Smooth muscle cell (in vitro differentiated cells): Measurements from ENCODE around the gene SFXN5. TPM values are rescaled to one million over a fixed set of nuclear protein-coding genes. Genes with fewer than 3 reads are reported as not detected.

Experiments used
- DNase-seq: peaks from one replicate; lab custom pipeline; 2025; ENCODE audit not compliant: unreplicated experiment; lab: John Stamatoyannopoulos, UW
- H2AFZ ChIP-seq: fragments of 200-600 bp; sonication (generic); 2 replicates; pipeline ENCODE4 v1.6.0; 2016; ENCODE audit warnings: antibody characterized with exemption, low read depth, mild to moderate bottlenecking
- H3F3A ChIP-seq: fragments of 200-600 bp; sonication (generic); 2 replicates; pipeline ENCODE4 v1.6.0; 2017; ENCODE audit warnings: antibody characterized with exemption, low read depth
- H3K27ac ChIP-seq: fragments of 200-600 bp; sonication (generic); 2 replicates; pipeline ENCODE4 v1.5.1; 2016; ENCODE audit warnings: low read depth, mild to moderate bottlenecking
- H3K27me3 ChIP-seq: fragments of 200-600 bp; sonication (generic); 2 replicates; pipeline ENCODE4 v1.6.1; 2016; ENCODE audit warnings: low read depth, mild to moderate bottlenecking
- H3K36me3 ChIP-seq: fragments of 200-600 bp; sonication (generic); 2 replicates; pipeline ENCODE4 v1.5.1; 2016; ENCODE audit warnings: low read depth
- H3K4me1 ChIP-seq: fragments of 200-600 bp; sonication (generic); 2 replicates; pipeline ENCODE4 v1.5.1; 2016; ENCODE audit warnings: low read depth
- H3K4me2 ChIP-seq: fragments of 200-600 bp; sonication (generic); 2 replicates; pipeline ENCODE4 v1.6.0; 2016; ENCODE audit warnings: mild to moderate bottlenecking
- H3K4me3 ChIP-seq: fragments of 200-600 bp; sonication (generic); 2 replicates; pipeline ENCODE4 v1.5.1; 2016; ENCODE audit warnings: mild to moderate bottlenecking
- H3K79me2 ChIP-seq: fragments of 200-600 bp; sonication (generic); 2 replicates; pipeline ENCODE4 v1.6.0; 2016; ENCODE audit warnings: low read depth, mild to moderate bottlenecking
- H3K9ac ChIP-seq: fragments of 200-600 bp; sonication (generic); 2 replicates; pipeline ENCODE4 v1.6.0; 2016; ENCODE audit warnings: low read depth
- H3K9me3 ChIP-seq: fragments of 200-600 bp; sonication (generic); replicated peaks from 2 replicates; pipeline ENCODE4 v1.5.1; 2016; ENCODE audit warnings: low read depth
- H4K20me1 ChIP-seq: fragments of 200-600 bp; sonication (generic); 2 replicates; pipeline ENCODE4 v1.6.0; 2016; ENCODE audit warnings: low read depth
- WGBS: methylation state at CpG from one replicate; pipeline ENCODE4 v1.1.7; 2016; ENCODE audit warnings: low lambda C conversion rate; 5-methylcytosine and 5-hydroxymethylcytosine counted together
- polyA plus RNA-seq: library from polyadenylated mRNA; unstranded; fragments of >200 nt; fragmentation: Nextera tagmentation; extraction: Ambion mirVana; gene quantifications from 2 replicates; pipeline ENCODE4 v1.2.1, GENCODE V29; 2016
- total RNA-seq: library from RNA; depleted of rRNA; stranded (reverse); fragments of >200 nt; gene quantifications from 2 replicates; pipeline ENCODE4 v1.2.3, GENCODE V29; 2014
- TF ChIP-seq, protein P1 (sequence below): fragments of 200-600 bp; sonication (generic); IDR thresholded peaks from 2 replicates; pipeline ENCODE4 v1.5.1; 2017; ENCODE audit warnings: borderline replicate concordance, mild to moderate bottlenecking, antibody characterized with exemption; ENCODE audit not compliant: insufficient read depth, poor library complexity, severe bottlenecking

SFXN5 gene
- total and polyA plus RNA-seq, 2 experiments from 2014 or later, result 6.9 to 8.3 TPM

GRCh38 chr2:72901426-72901825, 170.1 kb downstream of the SFXN5 start:
- peaks cover 72% of the 10 kb centered on the region for H3K27me3 ChIP-seq
- TF ChIP-seq, protein P1, sequence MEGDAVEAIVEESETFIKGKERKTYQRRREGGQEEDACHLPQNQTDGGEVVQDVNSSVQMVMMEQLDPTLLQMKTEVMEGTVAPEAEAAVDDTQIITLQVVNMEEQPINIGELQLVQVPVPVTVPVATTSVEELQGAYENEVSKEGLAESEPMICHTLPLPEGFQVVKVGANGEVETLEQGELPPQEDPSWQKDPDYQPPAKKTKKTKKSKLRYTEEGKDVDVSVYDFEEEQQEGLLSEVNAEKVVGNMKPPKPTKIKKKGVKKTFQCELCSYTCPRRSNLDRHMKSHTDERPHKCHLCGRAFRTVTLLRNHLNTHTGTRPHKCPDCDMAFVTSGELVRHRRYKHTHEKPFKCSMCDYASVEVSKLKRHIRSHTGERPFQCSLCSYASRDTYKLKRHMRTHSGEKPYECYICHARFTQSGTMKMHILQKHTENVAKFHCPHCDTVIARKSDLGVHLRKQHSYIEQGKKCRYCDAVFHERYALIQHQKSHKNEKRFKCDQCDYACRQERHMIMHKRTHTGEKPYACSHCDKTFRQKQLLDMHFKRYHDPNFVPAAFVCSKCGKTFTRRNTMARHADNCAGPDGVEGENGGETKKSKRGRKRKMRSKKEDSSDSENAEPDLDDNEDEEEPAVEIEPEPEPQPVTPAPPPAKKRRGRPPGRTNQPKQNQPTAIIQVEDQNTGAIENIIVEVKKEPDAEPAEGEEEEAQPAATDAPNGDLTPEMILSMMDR, result no peak
- WGBS, result 24% methylated on average over 3 of the region's 3 CpGs

GRCh38 chr2:72900191-72900825, 171.2 kb downstream of the SFXN5 start:
- TF ChIP-seq, protein P1, result no peak
- Histone ChIP-seq H3K9me3 (no peaks in the 10 kb centered on the region), H3K36me3 (no peaks in the 10 kb centered on the region), H2AFZ (no peak overlapping the region), H3K79me2 (no peaks in the 10 kb centered on the region), H3K27ac (no peak overlapping the region), H3K4me1 (peaks cover 5% of the 10 kb centered on the region), H3K4me2 (no peak overlapping the region), H3K4me3 (no peak overlapping the region), H4K20me1 (no peaks in the 10 kb centered on the region), H3K9ac (no peak overlapping the region), H3K27me3 (peaks cover 71% of the 10 kb centered on the region), H3F3A (no peaks in the 10 kb centered on the region)
- 89% methylated on average over 5 of the region's 5 CpGs for WGBS
- DNase-seq, result no peak

More at GRCh38 chr2:72901426-72901825, 170.1 kb downstream of the SFXN5 start:
- H3K4me2 ChIP-seq, result no peak overlapping the region
- no peak overlapping the region for H3K9ac ChIP-seq
- H4K20me1 ChIP-seq, result no peaks in the 10 kb centered on the region
- H3K4me3 ChIP-seq, result no peak overlapping the region
- DNase-seq, result no peak
- no peaks in the 10 kb centered on the region for H3K36me3 ChIP-seq
- no peak overlapping the region for H3K27ac ChIP-seq
- no peaks in the 10 kb centered on the region for H3K79me2 ChIP-seq
- no peaks in the 10 kb centered on the region for H3K4me1 ChIP-seq
- H3K9me3 ChIP-seq, result no peaks in the 10 kb centered on the region
- H3F3A ChIP-seq, result no peaks in the 10 kb centered on the region
- H2AFZ ChIP-seq, result no peak overlapping the region

GRCh38 chr2:72898585-72898906, 173.0 kb downstream of the SFXN5 start:
- Histone ChIP-seq H3K4me2 (no peak overlapping the region), H3K4me1 (peaks cover 5% of the 10 kb centered on the region), H3K4me3 (no peak overlapping the region), H3K79me2 (no peaks in the 10 kb centered on the region), H3K27ac (no peak overlapping the region), H3K9ac (no peak overlapping the region), H3K36me3 (no peaks in the 10 kb centered on the region), H3F3A (no peaks in the 10 kb centered on the region), H4K20me1 (no peaks in the 10 kb centered on the region), H3K9me3 (no peaks in the 10 kb centered on the region), H2AFZ (no peak overlapping the region), H3K27me3 (peaks cover 60% of the 10 kb centered on the region)
- TF ChIP-seq, protein P1, result no peak
- no peak for DNase-seq
- WGBS, result 92% methylated on average over 2 of the region's 2 CpGs
